OCI-LY3 (cell line): ENCODE results near the gene AUTS2.

Experiments used
- H2AFZ ChIP-seq: fragments of 200-600, 300-600 bp; shearing (Covaris generic); 2 replicates; pipeline ENCODE4 v1.6.0; 2014; ENCODE audit warnings: antibody characterized with exemption, low read depth, low read length
- H3K27ac ChIP-seq: fragments of 200-600, 300-600 bp; sonication (generic); 2 replicates; pipeline ENCODE4 v1.5.1; 2014; ENCODE audit warnings: mild to moderate bottlenecking, low read length, moderate library complexity, mixed read lengths
- H3K27me3 ChIP-seq: fragments of 200-600, 300-600 bp; sonication (generic); 2 replicates; pipeline ENCODE4 v1.6.1; 2014; ENCODE audit warnings: low read depth, low read length, mixed read lengths
- H3K36me3 ChIP-seq: fragments of 200-600, 300-600 bp; sonication (generic); replicated peaks from 2 replicates; pipeline ENCODE3; 2014; ENCODE audit warnings: low read depth, low read length, mixed read lengths
- H3K4me1 ChIP-seq: fragments of 300-600, 200-600 bp; sonication (generic); 2 replicates; pipeline ENCODE4 v1.6.1; 2014; ENCODE audit warnings: low read length, mixed read lengths
- H3K4me2 ChIP-seq: fragments of 200-600, 300-600 bp; sonication (generic); 2 replicates; pipeline ENCODE4 v1.6.1; 2014; ENCODE audit warnings: low read length, mixed read lengths
- H3K4me3 ChIP-seq: fragments of 300-600, 200-600 bp; sonication (generic); 2 replicates; pipeline ENCODE4 v1.5.1; 2014; ENCODE audit warnings: antibody characterized with exemption, mild to moderate bottlenecking, low read length, moderate library complexity
- H3K79me2 ChIP-seq: fragments of 300-600, 200-600 bp; shearing (Covaris generic); 2 replicates; pipeline ENCODE4 v1.6.1; 2014; ENCODE audit warnings: mild to moderate bottlenecking, low read length, mixed read lengths
- H3K9ac ChIP-seq: fragments of 300-600, 200-600 bp; shearing (Covaris generic); 2 replicates; pipeline ENCODE4 v1.6.0; 2014; ENCODE audit warnings: mild to moderate bottlenecking, low read length, moderate library complexity
- H3K9me3 ChIP-seq: fragments of 200-600, 300-600 bp; shearing (Covaris generic); 2 replicates; pipeline ENCODE4 v1.6.1; 2014; ENCODE audit warnings: low read length, mixed read lengths; ENCODE audit not compliant: insufficient read depth
- H4K20me1 ChIP-seq: fragments of 200-600, 300-600 bp; sonication (generic); 2 replicates; pipeline ENCODE4 v1.6.1; 2016; ENCODE audit warnings: low read length, mixed read lengths; ENCODE audit not compliant: insufficient read depth
- EZH2phosphoT487 ChIP-seq: fragments of 200-600 bp; shearing (Covaris generic); IDR thresholded peaks from 2 replicates; pipeline ENCODE4 v1.6.1; 2018; ENCODE audit warnings: antibody characterized with exemption, mixed run types, low read depth
- TF ChIP-seq, protein P1 (sequence below): fragments of 200-600, 300-600 bp; sonication (generic); IDR thresholded peaks from 2 replicates; pipeline ENCODE4 v1.5.1; 2014; ENCODE audit warnings: antibody characterized with exemption, low read length, low read depth

The AUTS2 gene

DNA sequence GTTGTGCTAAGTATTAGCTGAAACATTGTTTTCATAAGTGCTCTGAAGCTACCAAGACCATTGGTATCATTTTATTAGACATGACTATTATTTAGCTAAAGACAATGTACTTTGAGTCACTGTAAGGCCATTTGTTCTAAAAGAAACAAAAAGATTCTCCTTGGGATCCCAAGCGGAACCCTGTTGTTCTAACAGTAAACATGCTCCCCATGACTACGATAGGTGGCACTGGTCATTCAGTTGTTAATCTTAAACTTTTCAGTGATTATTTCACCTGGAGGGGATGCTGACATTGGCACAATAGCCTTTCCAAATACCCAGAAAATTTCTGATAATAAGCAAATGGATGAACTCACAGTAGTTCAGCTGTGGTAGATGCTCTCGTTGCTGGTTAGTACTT, 715.0 kb downstream of the AUTS2 start:
- H3K9me3 ChIP-seq: no peaks in the 10 kb centered on the region
- H3K4me2 ChIP-seq: no peak overlapping the region
- no peak overlapping the region for H3K27ac ChIP-seq
- H4K20me1 ChIP-seq: no peaks in the 10 kb centered on the region
- H3K79me2 ChIP-seq: no peaks in the 10 kb centered on the region
- TF ChIP-seq EZH2phosphoT487: no peak
- TF ChIP-seq, protein P1, sequence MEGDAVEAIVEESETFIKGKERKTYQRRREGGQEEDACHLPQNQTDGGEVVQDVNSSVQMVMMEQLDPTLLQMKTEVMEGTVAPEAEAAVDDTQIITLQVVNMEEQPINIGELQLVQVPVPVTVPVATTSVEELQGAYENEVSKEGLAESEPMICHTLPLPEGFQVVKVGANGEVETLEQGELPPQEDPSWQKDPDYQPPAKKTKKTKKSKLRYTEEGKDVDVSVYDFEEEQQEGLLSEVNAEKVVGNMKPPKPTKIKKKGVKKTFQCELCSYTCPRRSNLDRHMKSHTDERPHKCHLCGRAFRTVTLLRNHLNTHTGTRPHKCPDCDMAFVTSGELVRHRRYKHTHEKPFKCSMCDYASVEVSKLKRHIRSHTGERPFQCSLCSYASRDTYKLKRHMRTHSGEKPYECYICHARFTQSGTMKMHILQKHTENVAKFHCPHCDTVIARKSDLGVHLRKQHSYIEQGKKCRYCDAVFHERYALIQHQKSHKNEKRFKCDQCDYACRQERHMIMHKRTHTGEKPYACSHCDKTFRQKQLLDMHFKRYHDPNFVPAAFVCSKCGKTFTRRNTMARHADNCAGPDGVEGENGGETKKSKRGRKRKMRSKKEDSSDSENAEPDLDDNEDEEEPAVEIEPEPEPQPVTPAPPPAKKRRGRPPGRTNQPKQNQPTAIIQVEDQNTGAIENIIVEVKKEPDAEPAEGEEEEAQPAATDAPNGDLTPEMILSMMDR: no peak
- no peak overlapping the region for H3K4me3 ChIP-seq
- H3K9ac ChIP-seq: no peak overlapping the region
- H3K27me3 ChIP-seq: no peaks in the 10 kb centered on the region
- no peaks in the 10 kb centered on the region for H3K4me1 ChIP-seq
- H3K36me3 ChIP-seq: no peaks in the 10 kb centered on the region
- no peak overlapping the region for H2AFZ ChIP-seq

DNA sequence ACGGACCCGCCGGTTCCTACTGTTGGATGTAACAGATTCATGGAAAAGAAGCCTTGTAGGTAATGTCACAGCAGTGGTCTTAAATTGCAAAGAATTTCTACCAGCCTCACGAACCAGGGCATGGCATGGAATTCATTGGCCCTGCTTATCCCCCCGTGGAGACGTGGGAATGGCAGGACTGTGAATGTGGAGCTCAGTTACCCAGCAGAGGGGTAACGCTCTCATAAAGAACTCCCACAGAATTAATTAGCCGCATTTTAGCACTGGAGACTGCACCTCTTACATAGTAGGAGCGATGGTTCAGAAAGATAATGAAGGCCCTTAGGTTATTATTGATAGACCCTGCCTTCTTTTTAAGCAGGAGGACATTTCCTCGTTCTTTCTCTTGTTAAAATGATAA, 715.4 kb downstream of the AUTS2 start:
- Histone ChIP-seq H3K9ac (no peak overlapping the region), H3K36me3 (no peaks in the 10 kb centered on the region), H3K79me2 (no peaks in the 10 kb centered on the region), H3K4me2 (no peak overlapping the region), H4K20me1 (no peaks in the 10 kb centered on the region), H3K9me3 (no peaks in the 10 kb centered on the region), H3K4me1 (no peaks in the 10 kb centered on the region), H2AFZ (no peak overlapping the region), H3K4me3 (no peak overlapping the region), H3K27ac (no peak overlapping the region), H3K27me3 (no peaks in the 10 kb centered on the region)
- TF ChIP-seq EZH2phosphoT487: no peak
- TF ChIP-seq, protein P1: no peak

DNA sequence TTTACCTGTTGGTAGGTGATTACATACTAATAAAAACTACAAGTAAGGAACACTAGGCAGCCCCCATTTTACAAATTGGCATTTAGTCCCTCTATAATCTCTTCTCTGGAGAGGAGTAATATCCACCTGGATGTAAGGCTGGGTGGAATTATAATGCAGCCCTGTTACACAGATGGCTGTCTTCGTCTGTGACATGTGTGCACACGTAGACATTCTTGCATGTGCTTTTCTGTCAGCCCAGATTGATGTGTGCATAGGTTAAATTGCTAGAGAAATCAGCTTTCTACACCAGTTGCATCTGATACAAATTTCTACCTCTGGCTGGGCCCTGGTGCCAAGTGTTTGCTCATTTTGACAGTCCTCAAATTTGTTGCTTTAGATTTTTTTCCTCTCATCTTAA, 715.9 kb downstream of the AUTS2 start:
- H3K27me3 ChIP-seq: no peaks in the 10 kb centered on the region
- no peak overlapping the region for H3K4me2 ChIP-seq
- H3K9me3 ChIP-seq: no peaks in the 10 kb centered on the region
- no peak overlapping the region for H2AFZ ChIP-seq
- no peak overlapping the region for H3K27ac ChIP-seq
- no peaks in the 10 kb centered on the region for H3K36me3 ChIP-seq
- no peaks in the 10 kb centered on the region for H3K4me1 ChIP-seq
- H4K20me1 ChIP-seq: no peaks in the 10 kb centered on the region
- TF ChIP-seq EZH2phosphoT487: no peak
- TF ChIP-seq, protein P1: no peak
- no peak overlapping the region for H3K4me3 ChIP-seq
- H3K79me2 ChIP-seq: no peaks in the 10 kb centered on the region
- no peak overlapping the region for H3K9ac ChIP-seq

DNA sequence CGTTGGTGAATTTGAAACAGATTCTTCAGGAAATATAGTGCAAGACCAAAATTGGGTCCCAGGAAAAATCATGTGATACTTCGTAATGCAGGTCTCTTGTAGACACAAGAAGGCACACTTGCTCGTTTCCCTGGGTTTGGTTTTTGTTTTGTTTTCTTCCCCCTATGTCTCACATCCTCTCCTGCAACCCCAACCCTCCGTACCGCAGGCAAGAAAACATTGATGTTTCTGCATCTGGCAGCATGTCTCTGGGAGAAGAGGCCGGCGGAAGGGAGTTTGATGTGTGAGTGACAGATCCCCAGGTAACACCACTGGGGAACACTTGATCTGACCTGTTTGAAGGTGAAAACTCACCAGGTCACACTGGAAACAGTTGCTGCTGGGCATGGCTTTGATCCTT, 718.5 kb downstream of the AUTS2 start:
- H3K36me3 ChIP-seq: no peaks in the 10 kb centered on the region
- H3K4me2 ChIP-seq: no peak overlapping the region

More for the DNA sequence above, 718.5 kb downstream of the AUTS2 start:
- Histone ChIP-seq H3K27me3 (no peaks in the 10 kb centered on the region), H2AFZ (no peak overlapping the region), H4K20me1 (no peaks in the 10 kb centered on the region), H3K79me2 (no peaks in the 10 kb centered on the region), H3K9me3 (no peaks in the 10 kb centered on the region), H3K4me1 (no peaks in the 10 kb centered on the region), H3K27ac (no peak overlapping the region), H3K4me3 (no peak overlapping the region), H3K9ac (no peak overlapping the region)
- TF ChIP-seq, protein P1: no peak
- no peak for TF ChIP-seq EZH2phosphoT487
